HL-60 (cell line): ENCODE results near the gene NAP1L5.

Source experiments
- DNase-seq, 2 experiments: peaks; one replicate each; pipeline ENCODE4 v3.0.0-alpha.2; 2010 to 2020; ENCODE audit warnings: low read depth in 1 of 2, low spot score in 1 of 2
- H3K27ac ChIP-seq: fragments of 250-450 bp; sonication (Bioruptor Pico); replicated peaks from 2 replicates; pipeline ENCODE4 v1.5.1; 2020; ENCODE audit warnings: mild to moderate bottlenecking, moderate library complexity
- H3K27me3 ChIP-seq: fragments of 250-450 bp; sonication (Bioruptor Pico); 2 replicates; pipeline ENCODE4 v1.5.1; 2021; ENCODE audit warnings: mild to moderate bottlenecking, moderate library complexity; ENCODE audit not compliant: insufficient read depth, poor library complexity, severe bottlenecking
- H3K4me3 ChIP-seq: replicated peaks from 2 replicates; pipeline ENCODE4 v1.5.1; 2011; ENCODE audit warnings: mild to moderate bottlenecking, control low read depth, low read length; ENCODE audit not compliant: insufficient read depth
- GABPA ChIP-seq: IDR thresholded peaks from 2 replicates; pipeline ENCODE4 v1.6.1; 2012; ENCODE audit warnings: low read depth
- POLR2AphosphoS5 ChIP-seq: IDR thresholded peaks from 2 replicates; pipeline ENCODE4 v1.6.1; 2012; ENCODE audit warnings: low read depth
- REST ChIP-seq: IDR thresholded peaks from 2 replicates; pipeline ENCODE4 v1.6.1; 2012; ENCODE audit warnings: low read depth; ENCODE audit not compliant: insufficient replicate concordance
- SPI1 ChIP-seq: IDR thresholded peaks from 2 replicates; pipeline ENCODE4 v1.6.1; 2012; ENCODE audit warnings: low read depth, mild to moderate bottlenecking, borderline replicate concordance
- TF ChIP-seq, protein P1 (sequence below): IDR thresholded peaks from one replicate; pipeline ENCODE4 v1.5.1; 2011; ENCODE audit warnings: low read length, control low read depth, inconsistent platforms; ENCODE audit not compliant: insufficient read depth

NAP1L5 gene

DNA sequence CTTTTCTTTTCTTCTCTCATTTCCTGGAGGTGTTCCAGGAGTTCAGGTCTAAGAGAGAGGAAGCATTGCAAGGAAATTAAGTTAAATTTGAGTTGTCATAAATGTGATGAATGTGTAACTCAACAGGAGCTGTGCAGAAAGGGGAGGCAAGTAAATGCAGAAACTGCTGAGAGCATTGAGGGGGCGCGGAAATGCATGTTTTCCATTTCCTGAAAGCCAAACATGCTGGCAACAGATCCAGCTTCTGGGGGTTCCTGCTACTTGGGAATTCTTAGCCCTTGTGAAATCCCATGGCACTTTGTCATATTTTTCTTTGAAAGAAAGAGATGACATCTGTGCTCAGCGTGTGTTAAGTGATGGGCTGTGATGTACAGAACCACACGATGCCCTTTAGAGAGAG is 33.8 kb upstream of the NAP1L5 start:
- DNase-seq: no peak
- TF ChIP-seq, protein P1, sequence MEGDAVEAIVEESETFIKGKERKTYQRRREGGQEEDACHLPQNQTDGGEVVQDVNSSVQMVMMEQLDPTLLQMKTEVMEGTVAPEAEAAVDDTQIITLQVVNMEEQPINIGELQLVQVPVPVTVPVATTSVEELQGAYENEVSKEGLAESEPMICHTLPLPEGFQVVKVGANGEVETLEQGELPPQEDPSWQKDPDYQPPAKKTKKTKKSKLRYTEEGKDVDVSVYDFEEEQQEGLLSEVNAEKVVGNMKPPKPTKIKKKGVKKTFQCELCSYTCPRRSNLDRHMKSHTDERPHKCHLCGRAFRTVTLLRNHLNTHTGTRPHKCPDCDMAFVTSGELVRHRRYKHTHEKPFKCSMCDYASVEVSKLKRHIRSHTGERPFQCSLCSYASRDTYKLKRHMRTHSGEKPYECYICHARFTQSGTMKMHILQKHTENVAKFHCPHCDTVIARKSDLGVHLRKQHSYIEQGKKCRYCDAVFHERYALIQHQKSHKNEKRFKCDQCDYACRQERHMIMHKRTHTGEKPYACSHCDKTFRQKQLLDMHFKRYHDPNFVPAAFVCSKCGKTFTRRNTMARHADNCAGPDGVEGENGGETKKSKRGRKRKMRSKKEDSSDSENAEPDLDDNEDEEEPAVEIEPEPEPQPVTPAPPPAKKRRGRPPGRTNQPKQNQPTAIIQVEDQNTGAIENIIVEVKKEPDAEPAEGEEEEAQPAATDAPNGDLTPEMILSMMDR: no peak
- no peak for TF ChIP-seq GABPA
- no peak for TF ChIP-seq SPI1
- no peak for TF ChIP-seq POLR2AphosphoS5
- no peak for TF ChIP-seq REST

GRCh38 chr4:88730811-88731210 is 33.2 kb upstream of the NAP1L5 start:
- H3K4me3 ChIP-seq: no peak overlapping the region
- no peak for TF ChIP-seq SPI1
- no peak for TF ChIP-seq REST
- no peak for TF ChIP-seq GABPA
- TF ChIP-seq POLR2AphosphoS5: no peak
- TF ChIP-seq, protein P1: no peak
- H3K27ac ChIP-seq: no peak overlapping the region
- no peak for DNase-seq
- no peaks in the 10 kb centered on the region for H3K27me3 ChIP-seq

More for the DNA sequence above, 33.8 kb upstream of the NAP1L5 start:
- Histone ChIP-seq H3K27ac (no peak overlapping the region), H3K27me3 (no peaks in the 10 kb centered on the region), H3K4me3 (no peak overlapping the region)

- no peaks in the 10 kb centered on the region for H3K27me3 ChIP-seq
- H3K27ac ChIP-seq: no peak overlapping the region
- TF ChIP-seq, protein P1: no peak
- no peak for TF ChIP-seq GABPA
- no peak for TF ChIP-seq SPI1
- no peak for TF ChIP-seq REST
- no peak for TF ChIP-seq POLR2AphosphoS5
- H3K4me3 ChIP-seq: no peak overlapping the region
- DNase-seq: no peak
These were observed 31.6 kb upstream of the NAP1L5 start for GRCh38 chr4:88729146-88729760.
